Neural progenitor cell (in vitro differentiated cells): ENCODE results near the gene TFG. TPM values are rescaled to one million over a fixed set of nuclear protein-coding genes. Genes with fewer than 3 reads are reported as not detected.

Experiments used
- DNase-seq: peaks from one replicate; pipeline ENCODE4 v3.0.0-alpha.2; 2016; ENCODE audit warnings: low spot score
- H2AFZ ChIP-seq: fragments of 200-600 bp; sonication (generic); replicated peaks from 2 replicates; pipeline ENCODE4 v1.6.1; 2016; ENCODE audit warnings: antibody characterized with exemption
- H3F3A ChIP-seq: fragments of 200-600 bp; sonication (generic); 2 replicates; pipeline ENCODE4 v1.6.1; 2016; ENCODE audit warnings: antibody characterized with exemption, low read depth
- H3K27ac ChIP-seq: fragments of 200-600 bp; sonication (generic); 2 replicates; pipeline ENCODE4 v1.5.1; 2016; ENCODE audit warnings: mild to moderate bottlenecking
- H3K27me3 ChIP-seq: fragments of 200-600 bp; sonication (generic); 2 replicates; pipeline ENCODE4 v1.6.1; 2016; ENCODE audit warnings: mild to moderate bottlenecking, moderate library complexity
- H3K36me3 ChIP-seq: fragments of 200-600 bp; sonication (generic); 2 replicates; pipeline ENCODE4 v1.5.1; 2016
- H3K4me1 ChIP-seq: fragments of 200-600 bp; sonication (generic); 2 replicates; pipeline ENCODE4 v1.6.1; 2016; ENCODE audit warnings: mixed run types
- H3K4me2 ChIP-seq: fragments of 200-600 bp; sonication (generic); 2 replicates; pipeline ENCODE4 v1.6.1; 2016
- H3K4me3 ChIP-seq: fragments of 200-600 bp; sonication (generic); 2 replicates; pipeline ENCODE4 v1.5.1; 2016
- H3K79me2 ChIP-seq: fragments of 200-600 bp; sonication (generic); 2 replicates; pipeline ENCODE4 v1.6.1; 2016; ENCODE audit warnings: low read depth
- H3K9ac ChIP-seq: fragments of 200-600 bp; sonication (generic); 2 replicates; pipeline ENCODE4 v1.6.1; 2016
- H3K9me3 ChIP-seq: fragments of 200-600 bp; sonication (generic); 2 replicates; pipeline ENCODE4 v1.5.1; 2016; ENCODE audit warnings: low read depth
- H4K20me1 ChIP-seq: fragments of 200-600 bp; sonication (generic); 2 replicates; pipeline ENCODE4 v1.6.1; 2016; ENCODE audit warnings: low read depth
- H3K27ac Mint-ChIP-seq: 3 replicates; pipeline ENCODE4 v1.8.0; 2021; ENCODE audit warnings: mixed read lengths
- H3K27me3 Mint-ChIP-seq: 2 replicates; pipeline ENCODE4 v1.8.0; 2022; ENCODE audit warnings: low read depth, mild to moderate bottlenecking, inconsistent platforms, moderate library complexity, mixed read lengths; ENCODE audit not compliant: insufficient read depth
- H3K36me3 Mint-ChIP-seq: 3 replicates; pipeline ENCODE4 v1.8.0; 2021; ENCODE audit warnings: mixed read lengths
- H3K4me1 Mint-ChIP-seq: 3 replicates; pipeline ENCODE4 v1.8.0; 2021; ENCODE audit warnings: mixed read lengths
- H3K4me3 Mint-ChIP-seq: 3 replicates; pipeline ENCODE4 v1.8.0; 2021; ENCODE audit warnings: mild to moderate bottlenecking, moderate library complexity, mixed read lengths
- H3K9me3 Mint-ChIP-seq: 3 replicates; pipeline ENCODE4 v1.8.0; 2020; ENCODE audit warnings: mixed read lengths
- EZH2 ChIP-seq: fragments of 200-600 bp; sonication (generic); IDR thresholded peaks from 2 replicates; pipeline ENCODE4 v1.6.1; 2017; ENCODE audit warnings: antibody characterized with exemption, mild to moderate bottlenecking, moderate library complexity
- EZH2phosphoT487 ChIP-seq: fragments of 200-600 bp; sonication (generic); IDR thresholded peaks from 2 replicates; pipeline ENCODE4 v1.6.1; 2017; ENCODE audit warnings: antibody characterized with exemption
- total RNA-seq: library from RNA; depleted of rRNA; stranded (reverse); fragments of >200 nt; gene quantifications from 2 replicates; pipeline ENCODE4 v1.2.3, GENCODE V29; 2015; ENCODE audit warnings: low replicate concordance
- TF ChIP-seq, protein P1 (sequence below): fragments of 200-600 bp; sonication (generic); IDR thresholded peaks from 2 replicates; pipeline ENCODE4 v1.5.1; 2017; ENCODE audit warnings: antibody characterized with exemption, mild to moderate bottlenecking

Gene TFG
- total RNA-seq, 1 donor from 2014 or later: 105 TPM

DNA sequence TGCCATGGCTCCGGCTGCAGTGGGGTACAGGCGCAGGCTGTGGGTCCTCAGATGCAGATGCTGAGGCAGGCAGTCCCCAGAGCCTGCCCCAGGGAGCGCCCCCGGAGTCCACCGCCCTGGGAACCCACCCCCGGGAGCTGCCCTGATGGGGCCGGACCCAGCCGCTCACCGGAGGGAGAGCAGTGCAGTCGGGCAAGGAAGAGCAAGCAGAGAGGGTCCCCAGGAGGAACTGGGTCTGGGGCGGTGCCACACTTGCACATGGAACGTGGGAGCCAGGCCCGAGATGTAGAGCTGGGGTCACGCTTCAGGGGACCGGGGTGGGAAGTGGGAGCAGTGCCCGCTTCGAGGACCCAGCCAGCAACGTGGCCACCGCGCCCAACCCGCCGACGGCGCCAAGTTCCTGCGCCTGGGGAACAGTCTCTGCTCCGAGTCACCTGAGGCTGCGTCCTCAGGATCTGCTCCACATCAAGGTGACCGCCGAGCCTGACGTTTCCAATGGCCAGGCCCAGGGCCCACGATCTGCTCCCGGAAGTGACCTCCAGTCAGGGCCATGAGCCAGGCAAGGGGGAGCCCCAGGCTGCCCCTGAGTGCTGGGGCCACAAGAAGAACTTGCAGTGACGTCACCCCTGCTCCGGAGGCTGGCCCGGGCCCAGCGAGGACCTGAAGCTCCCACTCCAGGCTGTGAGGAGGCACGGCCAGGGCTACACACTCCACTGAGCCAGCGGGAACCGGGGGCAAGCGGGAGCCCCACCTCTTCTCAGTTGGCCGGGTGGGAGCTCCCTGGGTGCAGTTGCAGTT, 27.0 kb upstream of the TFG start:
- H3K4me2 ChIP-seq: no peak overlapping the region
- H3K79me2 ChIP-seq: no peaks in the 10 kb centered on the region
- H3K4me3 ChIP-seq: no peak overlapping the region
- Mint-ChIP-seq H3K27me3 (no peaks in the 10 kb centered on the region), H3K4me1 (no peaks in the 10 kb centered on the region), H3K36me3 (no peaks in the 10 kb centered on the region), H3K9me3 (no peaks in the 10 kb centered on the region), H3K4me3 (no peak overlapping the region), H3K27ac (no peak overlapping the region)
- no peaks in the 10 kb centered on the region for H3K27me3 ChIP-seq
- H3K27ac ChIP-seq: no peak overlapping the region
- H4K20me1 ChIP-seq: no peaks in the 10 kb centered on the region
- no peak overlapping the region for H3K9ac ChIP-seq
- H3F3A ChIP-seq: no peaks in the 10 kb centered on the region
- H3K4me1 ChIP-seq: no peaks in the 10 kb centered on the region
- no peak overlapping the region for H2AFZ ChIP-seq
- no peak for TF ChIP-seq EZH2
- no peak for TF ChIP-seq EZH2phosphoT487
- TF ChIP-seq, protein P1, sequence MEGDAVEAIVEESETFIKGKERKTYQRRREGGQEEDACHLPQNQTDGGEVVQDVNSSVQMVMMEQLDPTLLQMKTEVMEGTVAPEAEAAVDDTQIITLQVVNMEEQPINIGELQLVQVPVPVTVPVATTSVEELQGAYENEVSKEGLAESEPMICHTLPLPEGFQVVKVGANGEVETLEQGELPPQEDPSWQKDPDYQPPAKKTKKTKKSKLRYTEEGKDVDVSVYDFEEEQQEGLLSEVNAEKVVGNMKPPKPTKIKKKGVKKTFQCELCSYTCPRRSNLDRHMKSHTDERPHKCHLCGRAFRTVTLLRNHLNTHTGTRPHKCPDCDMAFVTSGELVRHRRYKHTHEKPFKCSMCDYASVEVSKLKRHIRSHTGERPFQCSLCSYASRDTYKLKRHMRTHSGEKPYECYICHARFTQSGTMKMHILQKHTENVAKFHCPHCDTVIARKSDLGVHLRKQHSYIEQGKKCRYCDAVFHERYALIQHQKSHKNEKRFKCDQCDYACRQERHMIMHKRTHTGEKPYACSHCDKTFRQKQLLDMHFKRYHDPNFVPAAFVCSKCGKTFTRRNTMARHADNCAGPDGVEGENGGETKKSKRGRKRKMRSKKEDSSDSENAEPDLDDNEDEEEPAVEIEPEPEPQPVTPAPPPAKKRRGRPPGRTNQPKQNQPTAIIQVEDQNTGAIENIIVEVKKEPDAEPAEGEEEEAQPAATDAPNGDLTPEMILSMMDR: no peak
- H3K36me3 ChIP-seq: no peaks in the 10 kb centered on the region
- no peak for DNase-seq
- no peaks in the 10 kb centered on the region for H3K9me3 ChIP-seq

DNA sequence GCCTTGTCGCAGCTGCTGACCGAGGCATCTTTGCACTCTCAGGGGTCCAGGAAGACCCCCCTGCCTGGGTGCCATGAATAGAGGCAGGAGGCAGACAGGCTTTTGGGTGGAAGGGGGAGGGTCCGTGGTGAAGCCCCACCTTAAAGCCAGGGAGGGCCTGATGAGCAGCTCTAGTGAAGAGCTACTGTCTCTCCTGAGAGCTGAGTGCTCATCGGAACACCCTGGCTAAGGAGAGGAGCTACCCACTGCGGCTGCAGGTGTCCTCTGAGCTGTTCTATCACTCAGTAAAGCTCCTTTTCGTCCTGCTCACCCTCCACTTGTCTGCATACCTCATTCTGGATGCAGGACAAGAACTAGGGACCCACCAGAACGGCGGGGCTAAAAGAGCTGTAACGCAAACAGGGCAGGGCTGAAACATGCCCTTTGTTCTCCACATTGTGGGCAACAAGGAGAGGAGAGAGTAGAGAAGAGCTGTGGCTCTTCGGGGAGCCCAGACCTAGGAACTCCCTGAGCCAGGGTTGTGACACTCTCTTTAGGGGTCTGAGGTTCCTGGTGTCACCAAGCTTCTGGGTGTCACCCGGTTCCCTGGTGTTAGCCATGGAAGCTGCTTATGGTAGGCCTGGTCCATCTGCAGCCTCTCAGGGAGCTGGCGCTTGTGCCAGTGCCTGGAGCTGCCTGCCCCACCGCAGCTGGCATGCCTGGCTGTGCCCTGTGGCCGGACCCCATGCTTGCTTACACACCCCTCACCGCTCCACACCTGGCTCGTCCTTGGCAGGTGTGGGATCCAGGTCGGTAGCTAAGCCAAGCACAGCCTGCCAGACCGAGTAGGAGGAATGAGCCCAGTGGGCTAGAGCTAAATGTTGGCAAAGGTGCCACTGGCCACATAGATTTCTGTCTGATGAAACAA, 26.2 kb upstream of the TFG start:
- Histone ChIP-seq H4K20me1 (no peaks in the 10 kb centered on the region), H3K79me2 (no peaks in the 10 kb centered on the region), H3K36me3 (no peaks in the 10 kb centered on the region), H3K4me3 (no peak overlapping the region), H3K9me3 (no peaks in the 10 kb centered on the region), H2AFZ (no peak overlapping the region), H3K9ac (no peak overlapping the region), H3F3A (no peaks in the 10 kb centered on the region), H3K27me3 (no peaks in the 10 kb centered on the region), H3K4me1 (no peaks in the 10 kb centered on the region), H3K27ac (no peak overlapping the region), H3K4me2 (no peak overlapping the region)
- Mint-ChIP-seq H3K4me1 (no peaks in the 10 kb centered on the region), H3K27me3 (no peaks in the 10 kb centered on the region), H3K36me3 (no peaks in the 10 kb centered on the region), H3K4me3 (no peak overlapping the region), H3K27ac (no peak overlapping the region), H3K9me3 (no peaks in the 10 kb centered on the region)
- DNase-seq: no peak
- TF ChIP-seq EZH2 (no peak), EZH2phosphoT487 (no peak)
- TF ChIP-seq, protein P1: no peak

DNA sequence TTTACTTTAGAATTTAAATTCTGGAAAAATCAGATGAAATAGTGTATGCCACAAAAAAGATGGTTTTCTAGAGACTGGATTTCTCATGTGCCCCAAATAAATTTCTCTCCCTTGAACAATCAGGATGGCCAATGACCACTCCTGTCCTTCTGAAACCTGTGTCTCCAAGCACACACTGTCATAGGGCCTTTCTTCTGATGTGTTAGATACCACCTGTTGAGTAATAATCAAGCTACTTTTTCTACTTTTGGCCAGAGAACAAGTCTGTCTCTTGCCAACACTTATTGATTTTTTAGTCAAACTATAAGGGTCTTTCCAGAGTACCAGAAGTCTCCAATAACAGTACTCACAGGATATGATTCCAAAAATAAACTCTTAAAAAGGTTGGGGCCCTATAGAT, 16.1 kb upstream of the TFG start:
- H3K36me3 ChIP-seq: no peaks in the 10 kb centered on the region
- Mint-ChIP-seq H3K27me3 (no peaks in the 10 kb centered on the region), H3K4me1 (no peaks in the 10 kb centered on the region), H3K9me3 (no peaks in the 10 kb centered on the region), H3K27ac (no peak overlapping the region), H3K36me3 (no peaks in the 10 kb centered on the region), H3K4me3 (no peak overlapping the region)
- no peak overlapping the region for H2AFZ ChIP-seq
- no peak overlapping the region for H3K4me2 ChIP-seq
- H3K27me3 ChIP-seq: no peaks in the 10 kb centered on the region
- no peaks in the 10 kb centered on the region for H4K20me1 ChIP-seq
- TF ChIP-seq, protein P1: no peak
- TF ChIP-seq EZH2 (no peak), EZH2phosphoT487 (no peak)
- no peak for DNase-seq
- no peak overlapping the region for H3K9ac ChIP-seq
- no peaks in the 10 kb centered on the region for H3K79me2 ChIP-seq
- H3K27ac ChIP-seq: no peak overlapping the region
- H3K4me1 ChIP-seq: no peaks in the 10 kb centered on the region
- no peaks in the 10 kb centered on the region for H3F3A ChIP-seq
- no peaks in the 10 kb centered on the region for H3K9me3 ChIP-seq
- H3K4me3 ChIP-seq: no peak overlapping the region
